OCI-LY3 (cell line): Measurements from ENCODE around the gene TMEM151A.

Experiments
- H2AFZ ChIP-seq: fragments of 200-600, 300-600 bp; shearing (Covaris generic); 2 replicates; pipeline ENCODE4 v1.6.0; 2014; ENCODE audit warnings: antibody characterized with exemption, low read depth, low read length
- H3K27ac ChIP-seq: fragments of 200-600, 300-600 bp; sonication (generic); 2 replicates; pipeline ENCODE4 v1.5.1; 2014; ENCODE audit warnings: mild to moderate bottlenecking, low read length, moderate library complexity, mixed read lengths
- H3K27me3 ChIP-seq: fragments of 200-600, 300-600 bp; sonication (generic); 2 replicates; pipeline ENCODE4 v1.6.1; 2014; ENCODE audit warnings: low read depth, low read length, mixed read lengths
- H3K36me3 ChIP-seq: fragments of 200-600, 300-600 bp; sonication (generic); replicated peaks from 2 replicates; pipeline ENCODE3; 2014; ENCODE audit warnings: low read depth, low read length, mixed read lengths
- H3K4me1 ChIP-seq: fragments of 300-600, 200-600 bp; sonication (generic); 2 replicates; pipeline ENCODE4 v1.6.1; 2014; ENCODE audit warnings: low read length, mixed read lengths
- H3K4me2 ChIP-seq: fragments of 200-600, 300-600 bp; sonication (generic); 2 replicates; pipeline ENCODE4 v1.6.1; 2014; ENCODE audit warnings: low read length, mixed read lengths
- H3K4me3 ChIP-seq: fragments of 300-600, 200-600 bp; sonication (generic); 2 replicates; pipeline ENCODE4 v1.5.1; 2014; ENCODE audit warnings: antibody characterized with exemption, mild to moderate bottlenecking, low read length, moderate library complexity
- H3K79me2 ChIP-seq: fragments of 300-600, 200-600 bp; shearing (Covaris generic); 2 replicates; pipeline ENCODE4 v1.6.1; 2014; ENCODE audit warnings: mild to moderate bottlenecking, low read length, mixed read lengths
- H3K9ac ChIP-seq: fragments of 300-600, 200-600 bp; shearing (Covaris generic); 2 replicates; pipeline ENCODE4 v1.6.0; 2014; ENCODE audit warnings: mild to moderate bottlenecking, low read length, moderate library complexity
- H3K9me3 ChIP-seq: fragments of 200-600, 300-600 bp; shearing (Covaris generic); 2 replicates; pipeline ENCODE4 v1.6.1; 2014; ENCODE audit warnings: low read length, mixed read lengths; ENCODE audit not compliant: insufficient read depth
- H4K20me1 ChIP-seq: fragments of 200-600, 300-600 bp; sonication (generic); 2 replicates; pipeline ENCODE4 v1.6.1; 2016; ENCODE audit warnings: low read length, mixed read lengths; ENCODE audit not compliant: insufficient read depth
- EZH2phosphoT487 ChIP-seq: fragments of 200-600 bp; shearing (Covaris generic); IDR thresholded peaks from 2 replicates; pipeline ENCODE4 v1.6.1; 2018; ENCODE audit warnings: antibody characterized with exemption, mixed run types, low read depth
- TF ChIP-seq, protein P1 (sequence below): fragments of 200-600, 300-600 bp; sonication (generic); IDR thresholded peaks from 2 replicates; pipeline ENCODE4 v1.5.1; 2014; ENCODE audit warnings: antibody characterized with exemption, low read length, low read depth

Gene TMEM151A

DNA sequence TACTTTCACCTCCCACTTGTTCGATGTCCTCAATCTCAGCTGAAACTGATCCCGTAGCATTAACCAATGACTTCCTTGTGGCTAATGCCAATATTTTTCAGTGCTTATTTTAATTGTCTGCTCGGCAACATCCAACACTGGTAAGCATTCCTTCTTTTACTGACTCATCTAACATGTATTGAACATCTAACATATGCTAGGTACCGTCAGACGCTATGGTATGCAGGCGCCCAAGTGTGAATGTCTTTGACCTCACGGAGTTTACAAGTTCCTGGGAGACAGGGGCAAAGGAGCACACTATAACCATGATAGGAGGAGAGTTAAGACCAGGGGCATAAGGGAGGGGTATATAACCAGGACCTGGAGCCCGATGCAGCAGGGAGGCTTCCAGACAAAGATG is 51.5 kb downstream of the TMEM151A start:
- Histone ChIP-seq H3K36me3 (peaks cover 27% of the 10 kb centered on the region), H3K9me3 (no peaks in the 10 kb centered on the region), H3K27me3 (no peaks in the 10 kb centered on the region), H3K4me2 (no peak overlapping the region), H3K27ac (no peak overlapping the region), H3K79me2 (peaks cover 26% of the 10 kb centered on the region), H2AFZ (no peak overlapping the region), H3K9ac (no peak overlapping the region), H3K4me1 (peaks cover 25% of the 10 kb centered on the region), H4K20me1 (no peaks in the 10 kb centered on the region), H3K4me3 (no peak overlapping the region)
- TF ChIP-seq, protein P1, sequence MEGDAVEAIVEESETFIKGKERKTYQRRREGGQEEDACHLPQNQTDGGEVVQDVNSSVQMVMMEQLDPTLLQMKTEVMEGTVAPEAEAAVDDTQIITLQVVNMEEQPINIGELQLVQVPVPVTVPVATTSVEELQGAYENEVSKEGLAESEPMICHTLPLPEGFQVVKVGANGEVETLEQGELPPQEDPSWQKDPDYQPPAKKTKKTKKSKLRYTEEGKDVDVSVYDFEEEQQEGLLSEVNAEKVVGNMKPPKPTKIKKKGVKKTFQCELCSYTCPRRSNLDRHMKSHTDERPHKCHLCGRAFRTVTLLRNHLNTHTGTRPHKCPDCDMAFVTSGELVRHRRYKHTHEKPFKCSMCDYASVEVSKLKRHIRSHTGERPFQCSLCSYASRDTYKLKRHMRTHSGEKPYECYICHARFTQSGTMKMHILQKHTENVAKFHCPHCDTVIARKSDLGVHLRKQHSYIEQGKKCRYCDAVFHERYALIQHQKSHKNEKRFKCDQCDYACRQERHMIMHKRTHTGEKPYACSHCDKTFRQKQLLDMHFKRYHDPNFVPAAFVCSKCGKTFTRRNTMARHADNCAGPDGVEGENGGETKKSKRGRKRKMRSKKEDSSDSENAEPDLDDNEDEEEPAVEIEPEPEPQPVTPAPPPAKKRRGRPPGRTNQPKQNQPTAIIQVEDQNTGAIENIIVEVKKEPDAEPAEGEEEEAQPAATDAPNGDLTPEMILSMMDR = no peak
- no peak for TF ChIP-seq EZH2phosphoT487

DNA sequence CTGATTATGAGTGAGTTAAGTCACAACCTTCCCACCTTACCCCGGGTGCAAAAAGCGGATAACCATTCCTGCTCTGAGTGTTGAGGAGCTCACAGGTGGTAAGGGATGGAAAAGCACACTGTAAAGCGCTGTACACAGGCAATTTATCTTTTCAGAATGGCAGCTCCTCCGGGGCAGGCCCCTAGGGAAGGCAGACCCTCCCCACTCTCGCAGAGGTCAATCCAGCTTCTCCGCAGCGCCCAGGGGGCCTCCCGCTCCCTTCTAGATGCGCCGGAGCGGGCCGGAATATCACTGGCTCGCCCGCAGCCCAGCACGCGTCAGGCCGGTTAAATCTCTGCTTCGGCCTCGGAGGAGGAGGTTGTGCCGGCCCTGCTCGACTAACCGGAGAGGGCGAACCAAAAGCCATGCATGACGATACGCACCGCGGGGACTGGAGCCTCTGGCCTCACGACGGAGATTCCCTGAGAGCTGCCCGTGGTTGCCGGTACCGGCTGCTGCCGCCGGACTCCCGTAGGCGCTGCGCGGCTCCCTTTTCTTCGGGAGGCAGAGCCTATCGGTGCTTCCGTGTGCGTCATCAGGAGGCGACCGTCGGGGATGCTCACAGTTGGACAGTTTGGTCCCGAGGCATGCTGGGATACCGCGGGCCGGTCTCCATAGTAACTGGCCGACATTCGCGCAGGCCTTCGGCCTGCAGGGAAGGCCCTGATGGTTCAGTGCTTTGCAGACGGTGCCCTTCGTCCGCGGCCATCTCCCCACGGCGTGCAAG is 53.0 kb downstream of the TMEM151A start, which contains the start of gene BRMS1:
TSS of gene BRMS1 (minus strand) at position 555 of the 766 bp plus-strand sequence. CDS start 2,870 bp downstream, outside the sequence.
- Histone ChIP-seq H3K4me3 (peak within 1 kb of the TSS; percentile 83), H3K36me3 (peaks cover 22% of the 10 kb centered on the region), H3K9ac (peak within 1 kb of the TSS; percentile 75), H3K4me1 (peaks cover 28% of the 10 kb centered on the region), H2AFZ (peak within 1 kb of the TSS; percentile 65), H3K79me2 (peaks cover 26% of the 10 kb centered on the region), H3K4me2 (peak within 1 kb of the TSS; percentile 88), H4K20me1 (no peaks in the 10 kb centered on the region), H3K27me3 (no peaks in the 10 kb centered on the region), H3K9me3 (no peaks in the 10 kb centered on the region), H3K27ac (peak within 1 kb of the TSS; percentile 13; the same call in 1 of the 2 replicates)
- no peak for TF ChIP-seq EZH2phosphoT487
- TF ChIP-seq, protein P1 = no peak

DNA sequence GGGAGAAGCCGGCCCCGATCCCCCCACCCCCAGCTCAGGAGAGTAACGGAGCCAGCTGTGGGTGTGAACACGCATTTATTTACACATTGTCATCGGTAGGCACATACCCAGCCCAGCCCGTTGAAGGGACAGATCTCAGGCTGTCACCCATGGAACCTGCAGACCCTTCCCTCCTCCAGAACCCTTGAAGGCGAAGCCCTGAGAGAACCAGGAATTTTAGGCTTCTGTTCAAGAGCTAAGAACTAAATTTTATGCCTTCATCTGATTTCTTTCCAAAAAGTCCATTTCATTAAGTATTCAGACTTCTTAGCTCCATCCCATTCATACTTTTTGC is 53.6 kb downstream of the TMEM151A start:
- Histone ChIP-seq H3K4me2 (peak overlapping the region; percentile 70), H3K79me2 (peaks cover 26% of the 10 kb centered on the region), H2AFZ (peak overlapping the region; percentile 65), H3K9me3 (no peaks in the 10 kb centered on the region), H4K20me1 (no peaks in the 10 kb centered on the region), H3K27ac (peak overlapping the region; percentile 13; the same call in 1 of the 2 replicates), H3K4me3 (peak overlapping the region; percentile 83), H3K27me3 (no peaks in the 10 kb centered on the region), H3K4me1 (peaks cover 28% of the 10 kb centered on the region), H3K9ac (peak overlapping the region; percentile 58), H3K36me3 (peaks cover 16% of the 10 kb centered on the region)
- TF ChIP-seq, protein P1 = no peak
- TF ChIP-seq EZH2phosphoT487 = no peak
